ENCODE measurements around the gene PRKN. TPM values are rescaled to one million over a fixed set of nuclear protein-coding genes. Genes with fewer than 3 reads are reported as not detected.

Gene PRKN
- total and polyA plus RNA-seq, 2 experiments from 2014 or later, result 0.10 to 0.84 TPM

DNA sequence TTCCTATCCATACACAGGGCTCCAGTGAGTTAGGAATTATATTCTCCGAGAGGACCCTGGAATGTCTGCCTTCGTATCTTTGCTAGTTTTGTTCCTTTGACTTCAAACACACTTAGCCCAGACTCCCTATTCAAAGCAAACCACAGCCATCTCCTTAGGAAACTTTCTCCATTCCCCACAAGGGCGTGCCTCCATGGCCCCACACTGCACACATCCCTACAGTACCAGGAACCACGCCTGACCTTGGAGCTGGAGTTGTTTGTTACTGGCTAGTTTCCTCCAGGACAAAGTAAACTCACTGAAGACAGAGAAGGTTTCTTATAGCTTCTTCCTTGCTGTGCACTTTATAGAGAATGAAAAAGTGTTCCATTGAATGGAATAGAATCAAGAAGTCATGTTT lies 1040.9 kb downstream of the PRKN start:
- no peak overlapping the region for H3K4me2 ChIP-seq
- no peaks in the 10 kb centered on the region for H3K79me2 ChIP-seq (replicated peaks; ENCODE audit: insufficient read depth)
- H3K9me3 Mint-ChIP-seq, result no peaks in the 10 kb centered on the region
- no peaks in the 10 kb centered on the region for H3F3A ChIP-seq (replicated peaks; ENCODE audit: low read depth)
- H3K27ac ChIP-seq (ENCODE audit: low read depth), result no peak overlapping the region
- no peak overlapping the region for H3K27ac Mint-ChIP-seq
- H4K20me1 ChIP-seq (replicated peaks; ENCODE audit: insufficient read depth), result no peaks in the 10 kb centered on the region
- peaks cover 9% of the 10 kb centered on the region for H3K4me1 Mint-ChIP-seq
- H3K4me3 Mint-ChIP-seq, result no peak overlapping the region
- ATAC-seq (no peak), DNase-seq (ENCODE audit: low spot score) (no peak)
- no peak overlapping the region for H3K4me3 ChIP-seq
- TF ChIP-seq NANOG (IDR thresholded peaks at IDR 0.05; ENCODE audit: borderline replicate concordance), result no peak
- TF ChIP-seq ZNF114 (CRISPR knock-in tag; IDR thresholded peaks at IDR 0.05), result no peak
- no peaks in the 10 kb centered on the region for H3K4me1 ChIP-seq (ENCODE audit: insufficient read depth)
- H3K36me3 ChIP-seq (ENCODE audit: insufficient read depth), result no peaks in the 10 kb centered on the region
- peaks cover 2% of the 10 kb centered on the region for H3K27me3 Mint-ChIP-seq (ENCODE audit: insufficient read depth, low read depth, poor library complexity)
- no peak overlapping the region for H2AFZ ChIP-seq
- H3K27me3 ChIP-seq (ENCODE audit: insufficient read depth), result no peaks in the 10 kb centered on the region
- H3K36me3 Mint-ChIP-seq (ENCODE audit: low read depth), result no peaks in the 10 kb centered on the region
- H3K9me2 ChIP-seq (ENCODE audit: insufficient read depth), result no peaks in the 10 kb centered on the region

DNA sequence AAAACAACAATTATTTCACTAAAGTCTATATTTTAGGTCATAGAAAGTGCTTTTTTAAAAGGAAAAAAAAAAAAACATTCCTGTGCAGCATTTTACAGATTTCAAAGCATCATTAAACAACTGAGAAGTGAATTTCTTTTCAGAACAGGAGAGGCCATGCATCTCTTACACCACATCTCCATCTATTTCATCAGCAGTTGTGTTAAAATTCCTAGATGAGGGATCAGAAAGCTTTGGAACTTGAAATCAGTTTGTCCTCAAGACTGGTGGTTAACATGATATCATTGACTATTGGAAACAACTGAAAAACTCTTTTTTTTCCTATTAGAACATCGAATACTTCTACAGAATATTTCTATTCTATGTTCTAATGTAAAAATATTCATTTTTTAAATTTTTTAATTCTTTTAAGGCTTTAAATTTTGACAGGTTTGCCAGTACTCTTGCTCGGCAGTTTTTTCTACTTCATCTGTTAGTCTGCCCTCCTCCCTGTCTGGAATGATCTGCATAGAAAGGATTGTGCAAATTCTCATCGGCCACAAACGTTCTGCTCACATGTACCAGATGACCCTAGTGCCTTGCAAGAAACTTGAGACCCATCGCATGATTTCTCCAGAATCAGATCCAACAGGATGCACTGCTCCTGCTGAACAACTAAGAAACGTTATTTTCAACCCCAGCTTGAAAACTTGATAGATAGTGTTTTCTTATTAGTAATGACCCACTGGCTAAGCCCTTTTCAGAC lies 1042.7 kb downstream of the PRKN start:
- ATAC-seq, result no peak
- Histone ChIP-seq H3K4me1 (ENCODE audit: insufficient read depth) (no peaks in the 10 kb centered on the region), H2AFZ (no peak overlapping the region), H3K9me2 (ENCODE audit: insufficient read depth) (no peaks in the 10 kb centered on the region), H3K4me3 (no peak overlapping the region), H3K4me2 (no peak overlapping the region), H3K27ac (ENCODE audit: low read depth) (no peak overlapping the region), H4K20me1 (replicated peaks; ENCODE audit: insufficient read depth) (no peaks in the 10 kb centered on the region), H3K36me3 (ENCODE audit: insufficient read depth) (no peaks in the 10 kb centered on the region), H3F3A (replicated peaks; ENCODE audit: low read depth) (no peaks in the 10 kb centered on the region), H3K27me3 (ENCODE audit: insufficient read depth) (no peaks in the 10 kb centered on the region), H3K79me2 (replicated peaks; ENCODE audit: insufficient read depth) (no peaks in the 10 kb centered on the region)
- Mint-ChIP-seq H3K36me3 (ENCODE audit: low read depth) (no peaks in the 10 kb centered on the region), H3K27ac (0 out of 2 replicates have a peak overlapping the region, but pooled peaks have one; percentile 44), H3K27me3 (ENCODE audit: insufficient read depth, low read depth, poor library complexity) (peaks cover 2% of the 10 kb centered on the region), H3K9me3 (no peaks in the 10 kb centered on the region), H3K4me3 (no peak overlapping the region), H3K4me1 (peaks cover 9% of the 10 kb centered on the region)
- no peak for DNase-seq (ENCODE audit: low spot score)
- TF ChIP-seq JUNB (IDR thresholded peaks at IDR 0.05; ENCODE audit: unreplicated experiment) (no peak), ZNF331 (CRISPR knock-in tag; IDR thresholded peaks at IDR 0.05; ENCODE audit: low read depth) (no peak), NANOG (IDR thresholded peaks at IDR 0.05; ENCODE audit: borderline replicate concordance) (no peak), ZNF114 (CRISPR knock-in tag; IDR thresholded peaks at IDR 0.05) (no peak), POLR2AphosphoS5 (IDR thresholded peaks at IDR 0.05; ENCODE audit: low read depth) (no peak), CREB1 (CRISPR knock-in tag; IDR thresholded peaks at IDR 0.05; ENCODE audit: low read depth) (no peak), EZH2phosphoT487 (IDR thresholded peaks at IDR 0.05; ENCODE audit: unreplicated experiment) (no peak)
- TF ChIP-seq, protein P1, sequence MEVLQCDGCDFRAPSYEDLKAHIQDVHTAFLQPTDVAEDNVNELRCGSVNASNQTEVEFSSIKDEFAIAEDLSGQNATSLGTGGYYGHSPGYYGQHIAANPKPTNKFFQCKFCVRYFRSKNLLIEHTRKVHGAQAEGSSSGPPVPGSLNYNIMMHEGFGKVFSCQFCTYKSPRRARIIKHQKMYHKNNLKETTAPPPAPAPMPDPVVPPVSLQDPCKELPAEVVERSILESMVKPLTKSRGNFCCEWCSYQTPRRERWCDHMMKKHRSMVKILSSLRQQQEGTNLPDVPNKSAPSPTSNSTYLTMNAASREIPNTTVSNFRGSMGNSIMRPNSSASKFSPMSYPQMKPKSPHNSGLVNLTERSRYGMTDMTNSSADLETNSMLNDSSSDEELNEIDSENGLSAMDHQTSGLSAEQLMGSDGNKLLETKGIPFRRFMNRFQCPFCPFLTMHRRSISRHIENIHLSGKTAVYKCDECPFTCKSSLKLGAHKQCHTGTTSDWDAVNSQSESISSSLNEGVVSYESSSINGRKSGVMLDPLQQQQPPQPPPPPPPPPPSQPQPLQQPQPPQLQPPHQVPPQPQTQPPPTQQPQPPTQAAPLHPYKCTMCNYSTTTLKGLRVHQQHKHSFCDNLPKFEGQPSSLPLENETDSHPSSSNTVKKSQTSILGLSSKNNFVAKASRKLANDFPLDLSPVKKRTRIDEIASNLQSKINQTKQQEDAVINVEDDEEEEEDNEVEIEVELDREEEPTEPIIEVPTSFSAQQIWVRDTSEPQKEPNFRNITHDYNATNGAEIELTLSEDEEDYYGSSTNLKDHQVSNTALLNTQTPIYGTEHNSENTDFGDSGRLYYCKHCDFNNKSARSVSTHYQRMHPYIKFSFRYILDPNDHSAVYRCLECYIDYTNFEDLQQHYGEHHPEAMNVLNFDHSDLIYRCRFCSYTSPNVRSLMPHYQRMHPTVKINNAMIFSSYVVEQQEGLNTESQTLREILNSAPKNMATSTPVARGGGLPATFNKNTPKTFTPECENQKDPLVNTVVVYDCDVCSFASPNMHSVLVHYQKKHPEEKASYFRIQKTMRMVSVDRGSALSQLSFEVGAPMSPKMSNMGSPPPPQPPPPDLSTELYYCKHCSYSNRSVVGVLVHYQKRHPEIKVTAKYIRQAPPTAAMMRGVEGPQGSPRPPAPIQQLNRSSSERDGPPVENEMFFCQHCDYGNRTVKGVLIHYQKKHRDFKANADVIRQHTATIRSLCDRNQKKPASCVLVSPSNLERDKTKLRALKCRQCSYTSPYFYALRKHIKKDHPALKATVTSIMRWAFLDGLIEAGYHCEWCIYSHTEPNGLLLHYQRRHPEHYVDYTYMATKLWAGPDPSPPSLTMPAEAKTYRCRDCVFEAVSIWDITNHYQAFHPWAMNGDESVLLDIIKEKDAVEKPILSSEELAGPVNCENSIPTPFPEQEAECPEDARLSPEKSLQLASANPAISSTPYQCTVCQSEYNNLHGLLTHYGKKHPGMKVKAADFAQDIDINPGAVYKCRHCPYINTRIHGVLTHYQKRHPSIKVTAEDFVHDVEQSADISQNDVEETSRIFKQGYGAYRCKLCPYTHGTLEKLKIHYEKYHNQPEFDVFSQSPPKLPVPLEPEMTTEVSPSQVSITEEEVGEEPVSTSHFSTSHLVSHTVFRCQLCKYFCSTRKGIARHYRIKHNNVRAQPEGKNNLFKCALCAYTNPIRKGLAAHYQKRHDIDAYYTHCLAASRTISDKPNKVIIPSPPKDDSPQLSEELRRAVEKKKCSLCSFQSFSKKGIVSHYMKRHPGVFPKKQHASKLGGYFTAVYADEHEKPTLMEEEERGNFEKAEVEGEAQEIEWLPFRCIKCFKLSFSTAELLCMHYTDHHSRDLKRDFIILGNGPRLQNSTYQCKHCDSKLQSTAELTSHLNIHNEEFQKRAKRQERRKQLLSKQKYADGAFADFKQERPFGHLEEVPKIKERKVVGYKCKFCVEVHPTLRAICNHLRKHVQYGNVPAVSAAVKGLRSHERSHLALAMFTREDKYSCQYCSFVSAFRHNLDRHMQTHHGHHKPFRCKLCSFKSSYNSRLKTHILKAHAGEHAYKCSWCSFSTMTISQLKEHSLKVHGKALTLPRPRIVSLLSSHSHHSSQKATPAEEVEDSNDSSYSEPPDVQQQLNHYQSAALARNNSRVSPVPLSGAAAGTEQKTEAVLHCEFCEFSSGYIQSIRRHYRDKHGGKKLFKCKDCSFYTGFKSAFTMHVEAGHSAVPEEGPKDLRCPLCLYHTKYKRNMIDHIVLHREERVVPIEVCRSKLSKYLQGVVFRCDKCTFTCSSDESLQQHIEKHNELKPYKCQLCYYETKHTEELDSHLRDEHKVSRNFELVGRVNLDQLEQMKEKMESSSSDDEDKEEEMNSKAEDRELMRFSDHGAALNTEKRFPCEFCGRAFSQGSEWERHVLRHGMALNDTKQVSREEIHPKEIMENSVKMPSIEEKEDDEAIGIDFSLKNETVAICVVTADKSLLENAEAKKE (CRISPR knock-in tag; IDR thresholded peaks at IDR 0.05), result no peak
- TF ChIP-seq, protein P2, sequence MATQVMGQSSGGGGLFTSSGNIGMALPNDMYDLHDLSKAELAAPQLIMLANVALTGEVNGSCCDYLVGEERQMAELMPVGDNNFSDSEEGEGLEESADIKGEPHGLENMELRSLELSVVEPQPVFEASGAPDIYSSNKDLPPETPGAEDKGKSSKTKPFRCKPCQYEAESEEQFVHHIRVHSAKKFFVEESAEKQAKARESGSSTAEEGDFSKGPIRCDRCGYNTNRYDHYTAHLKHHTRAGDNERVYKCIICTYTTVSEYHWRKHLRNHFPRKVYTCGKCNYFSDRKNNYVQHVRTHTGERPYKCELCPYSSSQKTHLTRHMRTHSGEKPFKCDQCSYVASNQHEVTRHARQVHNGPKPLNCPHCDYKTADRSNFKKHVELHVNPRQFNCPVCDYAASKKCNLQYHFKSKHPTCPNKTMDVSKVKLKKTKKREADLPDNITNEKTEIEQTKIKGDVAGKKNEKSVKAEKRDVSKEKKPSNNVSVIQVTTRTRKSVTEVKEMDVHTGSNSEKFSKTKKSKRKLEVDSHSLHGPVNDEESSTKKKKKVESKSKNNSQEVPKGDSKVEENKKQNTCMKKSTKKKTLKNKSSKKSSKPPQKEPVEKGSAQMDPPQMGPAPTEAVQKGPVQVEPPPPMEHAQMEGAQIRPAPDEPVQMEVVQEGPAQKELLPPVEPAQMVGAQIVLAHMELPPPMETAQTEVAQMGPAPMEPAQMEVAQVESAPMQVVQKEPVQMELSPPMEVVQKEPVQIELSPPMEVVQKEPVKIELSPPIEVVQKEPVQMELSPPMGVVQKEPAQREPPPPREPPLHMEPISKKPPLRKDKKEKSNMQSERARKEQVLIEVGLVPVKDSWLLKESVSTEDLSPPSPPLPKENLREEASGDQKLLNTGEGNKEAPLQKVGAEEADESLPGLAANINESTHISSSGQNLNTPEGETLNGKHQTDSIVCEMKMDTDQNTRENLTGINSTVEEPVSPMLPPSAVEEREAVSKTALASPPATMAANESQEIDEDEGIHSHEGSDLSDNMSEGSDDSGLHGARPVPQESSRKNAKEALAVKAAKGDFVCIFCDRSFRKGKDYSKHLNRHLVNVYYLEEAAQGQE (IDR thresholded peaks at IDR 0.05; ENCODE audit: unreplicated experiment), result no peak
- TF ChIP-seq, protein P3, sequence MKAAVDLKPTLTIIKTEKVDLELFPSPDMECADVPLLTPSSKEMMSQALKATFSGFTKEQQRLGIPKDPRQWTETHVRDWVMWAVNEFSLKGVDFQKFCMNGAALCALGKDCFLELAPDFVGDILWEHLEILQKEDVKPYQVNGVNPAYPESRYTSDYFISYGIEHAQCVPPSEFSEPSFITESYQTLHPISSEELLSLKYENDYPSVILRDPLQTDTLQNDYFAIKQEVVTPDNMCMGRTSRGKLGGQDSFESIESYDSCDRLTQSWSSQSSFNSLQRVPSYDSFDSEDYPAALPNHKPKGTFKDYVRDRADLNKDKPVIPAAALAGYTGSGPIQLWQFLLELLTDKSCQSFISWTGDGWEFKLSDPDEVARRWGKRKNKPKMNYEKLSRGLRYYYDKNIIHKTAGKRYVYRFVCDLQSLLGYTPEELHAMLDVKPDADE (IDR thresholded peaks at IDR 0.05), result no peak

Data from GM23338 (cell line).